Osteocyte (in vitro differentiated cells): ENCODE measurements around the gene HOXC9. TPM values are rescaled to one million over a fixed set of nuclear protein-coding genes. Genes with fewer than 3 reads are reported as not detected.

ENCODE experiments used
- DNase-seq: peaks from one replicate; pipeline ENCODE4 v3.0.0; 2021; ENCODE audit warnings: mixed read lengths; ENCODE audit not compliant: unreplicated experiment; ENCODE audit errors: extremely low spot score
- H3K27ac Mint-ChIP-seq: one replicate; pipeline ENCODE4 v1.8.0; 2021; ENCODE audit warnings: mild to moderate bottlenecking, mixed read lengths; ENCODE audit not compliant: unreplicated experiment
- H3K27me3 Mint-ChIP-seq: one replicate; pipeline ENCODE4 v1.8.0; 2021; ENCODE audit warnings: mixed read lengths; ENCODE audit not compliant: unreplicated experiment
- H3K36me3 Mint-ChIP-seq: one replicate; pipeline ENCODE4 v1.8.0; 2021; ENCODE audit warnings: mixed read lengths; ENCODE audit not compliant: unreplicated experiment
- H3K4me1 Mint-ChIP-seq: one replicate; pipeline ENCODE4 v1.8.0; 2021; ENCODE audit warnings: mixed read lengths; ENCODE audit not compliant: unreplicated experiment
- H3K4me3 Mint-ChIP-seq: one replicate; pipeline ENCODE4 v1.8.0; 2021; ENCODE audit warnings: mild to moderate bottlenecking, moderate library complexity, mixed read lengths; ENCODE audit not compliant: unreplicated experiment
- H3K9me3 Mint-ChIP-seq: one replicate; pipeline ENCODE4 v1.8.0; 2021; ENCODE audit warnings: mixed read lengths; ENCODE audit not compliant: unreplicated experiment
- total RNA-seq: library from RNA; stranded (reverse); gene quantifications from 2 replicates; pipeline ENCODE4 v1.2.1, GENCODE V29; 2021
- TF ChIP-seq, protein P1 (sequence below): fragments of 200-600 bp; sonication (generic); IDR thresholded peaks from 2 replicates; pipeline ENCODE4 v1.5.0; 2021; ENCODE audit warnings: antibody characterized with exemption, mild to moderate bottlenecking, moderate library complexity

HOXC9 gene
- total RNA-seq, 1 donor from 2014 or later = not detected

GRCh38 chr12:53986686-53987483 is 13.1 kb upstream of the HOXC9 start:
- Mint-ChIP-seq H3K4me3 (no peak overlapping the region), H3K27me3 (peaks cover 95% of the 10 kb centered on the region), H3K36me3 (no peaks in the 10 kb centered on the region), H3K27ac (no peak overlapping the region), H3K9me3 (no peaks in the 10 kb centered on the region), H3K4me1 (peaks cover 16% of the 10 kb centered on the region)
- DNase-seq = no peak
- TF ChIP-seq, protein P1, sequence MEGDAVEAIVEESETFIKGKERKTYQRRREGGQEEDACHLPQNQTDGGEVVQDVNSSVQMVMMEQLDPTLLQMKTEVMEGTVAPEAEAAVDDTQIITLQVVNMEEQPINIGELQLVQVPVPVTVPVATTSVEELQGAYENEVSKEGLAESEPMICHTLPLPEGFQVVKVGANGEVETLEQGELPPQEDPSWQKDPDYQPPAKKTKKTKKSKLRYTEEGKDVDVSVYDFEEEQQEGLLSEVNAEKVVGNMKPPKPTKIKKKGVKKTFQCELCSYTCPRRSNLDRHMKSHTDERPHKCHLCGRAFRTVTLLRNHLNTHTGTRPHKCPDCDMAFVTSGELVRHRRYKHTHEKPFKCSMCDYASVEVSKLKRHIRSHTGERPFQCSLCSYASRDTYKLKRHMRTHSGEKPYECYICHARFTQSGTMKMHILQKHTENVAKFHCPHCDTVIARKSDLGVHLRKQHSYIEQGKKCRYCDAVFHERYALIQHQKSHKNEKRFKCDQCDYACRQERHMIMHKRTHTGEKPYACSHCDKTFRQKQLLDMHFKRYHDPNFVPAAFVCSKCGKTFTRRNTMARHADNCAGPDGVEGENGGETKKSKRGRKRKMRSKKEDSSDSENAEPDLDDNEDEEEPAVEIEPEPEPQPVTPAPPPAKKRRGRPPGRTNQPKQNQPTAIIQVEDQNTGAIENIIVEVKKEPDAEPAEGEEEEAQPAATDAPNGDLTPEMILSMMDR = no peak

- no peaks in the 10 kb centered on the region for H3K36me3 Mint-ChIP-seq
Measured at GRCh38 chr12:53987787-53988230, 12.2 kb upstream of the HOXC9 start.

DNA sequence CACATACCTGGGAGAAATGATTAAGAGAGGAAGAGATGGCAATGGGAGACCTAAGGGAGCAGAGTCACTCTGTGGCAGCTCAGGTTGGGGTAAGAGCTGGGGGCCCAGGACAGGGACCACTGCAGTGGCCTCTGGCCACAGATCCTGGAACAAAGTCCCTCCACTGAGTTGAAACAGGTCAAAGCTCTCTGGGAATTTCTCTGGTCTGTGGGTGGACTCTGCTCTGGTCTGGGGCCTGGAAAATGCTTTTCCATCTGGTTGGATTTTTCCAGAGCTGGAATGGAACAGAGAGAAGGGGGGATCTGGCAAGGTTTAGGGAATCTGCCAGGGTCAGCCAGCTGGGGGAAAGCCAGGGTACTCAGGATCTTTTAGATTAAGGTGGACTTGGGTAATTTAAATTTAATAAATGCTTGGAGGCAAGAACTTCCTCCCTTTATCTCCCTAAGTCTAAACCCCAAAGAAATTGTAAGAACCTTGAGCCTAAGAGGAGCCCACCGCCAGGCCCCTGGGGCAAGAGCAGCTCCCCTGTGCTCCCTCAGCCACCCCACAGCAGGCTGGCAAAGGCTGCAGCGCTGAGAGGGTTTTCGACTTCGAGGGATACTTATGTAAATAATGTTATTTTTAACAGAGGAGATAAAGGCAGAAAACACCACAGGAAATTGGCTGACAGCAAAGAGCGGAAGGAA is 11.3 kb upstream of the HOXC9 start:
- peaks cover 95% of the 10 kb centered on the region for H3K27me3 Mint-ChIP-seq
- no peak for DNase-seq
- H3K4me1 Mint-ChIP-seq = peaks cover 16% of the 10 kb centered on the region
- no peaks in the 10 kb centered on the region for H3K36me3 Mint-ChIP-seq
- no peak overlapping the region for H3K27ac Mint-ChIP-seq
- no peaks in the 10 kb centered on the region for H3K9me3 Mint-ChIP-seq
- TF ChIP-seq, protein P1 = no peak
- H3K4me3 Mint-ChIP-seq = no peak overlapping the region

More at GRCh38 chr12:53987787-53988230, 12.2 kb upstream of the HOXC9 start:
- Mint-ChIP-seq H3K9me3 (no peaks in the 10 kb centered on the region), H3K4me1 (peaks cover 16% of the 10 kb centered on the region), H3K27me3 (peaks cover 95% of the 10 kb centered on the region), H3K27ac (no peak overlapping the region), H3K4me3 (no peak overlapping the region)
- DNase-seq = no peak
- TF ChIP-seq, protein P1 = no peak

- H3K9me3 Mint-ChIP-seq = no peaks in the 10 kb centered on the region
- no peak overlapping the region for H3K4me3 Mint-ChIP-seq
- H3K27ac Mint-ChIP-seq = no peak overlapping the region
- H3K27me3 Mint-ChIP-seq = peaks cover 97% of the 10 kb centered on the region
- H3K36me3 Mint-ChIP-seq = peaks cover 2% of the 10 kb centered on the region
- DNase-seq = no peak
- TF ChIP-seq, protein P1 = peak; percentile 47
- H3K4me1 Mint-ChIP-seq = peaks cover 23% of the 10 kb centered on the region
Measured at GRCh38 chr12:53989227-53990113, 10.5 kb upstream of the HOXC9 start.
